Posterior vena cava (tissue), 2 donors: ENCODE data around the gene RAPGEF5. TPM values are rescaled to one million over a fixed set of nuclear protein-coding genes. Genes with fewer than 3 reads are reported as not detected.
"Not testable (repeated sequence)": the region's sequence is repeated elsewhere in the genome, so short reads cannot be mapped to it uniquely, and the experiment has no call there.

ENCODE experiments used
- DNase-seq: peaks from one replicate; pipeline ENCODE4 v3.0.0-alpha.2; 2020; ENCODE audit warnings: low spot score
- intact Hi-C, 2 donors: fragments of 100-400 bp; cut with DNase I; formaldehyde crosslinking; loops; one replicate each; pipeline versions ENCODE4 v1.14.1 to v1.14.2; 2022 to 2023
- total RNA-seq, 2 donors: library from RNA; stranded (reverse); fragmentation: NEBNext Ultra II Directional; extraction: Animal tissue kit (Norgen Biotek cat#: 25700); gene quantifications; one replicate each; pipeline ENCODE4 v1.2.1, GENCODE V29; 2021
- donor health status: DM: yes; HTN: yes; CAD: no.
- donor health status: DM: yes; HTN: yes; CAD: no.

Gene RAPGEF5
- total RNA-seq, 2 donors from 2014 or later, result 56.9 to 61.5 TPM

DNA sequence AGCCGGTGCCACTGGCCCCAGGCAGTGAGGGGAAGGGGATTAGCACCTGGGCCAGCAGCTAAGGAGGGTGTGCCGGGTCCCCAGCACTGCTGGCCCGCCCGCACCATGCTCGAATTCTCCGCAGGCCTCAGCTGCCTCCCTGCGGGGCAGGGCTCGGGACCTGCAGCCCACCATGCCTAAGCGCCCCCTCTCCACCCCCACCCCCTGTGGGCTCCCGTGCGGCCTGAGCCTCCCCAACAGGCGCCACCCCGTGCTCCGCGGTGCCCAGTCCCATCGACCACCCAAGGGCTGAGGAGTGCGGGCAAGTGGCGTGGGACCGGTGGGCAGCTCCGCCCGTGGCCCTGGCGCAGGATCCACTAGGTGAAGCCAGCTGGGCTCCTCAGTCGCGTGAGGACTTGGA lies 266.4 kb downstream of the RAPGEF5 start:
- intact Hi-C loops, result no loop called here
- no peak for DNase-seq

DNA sequence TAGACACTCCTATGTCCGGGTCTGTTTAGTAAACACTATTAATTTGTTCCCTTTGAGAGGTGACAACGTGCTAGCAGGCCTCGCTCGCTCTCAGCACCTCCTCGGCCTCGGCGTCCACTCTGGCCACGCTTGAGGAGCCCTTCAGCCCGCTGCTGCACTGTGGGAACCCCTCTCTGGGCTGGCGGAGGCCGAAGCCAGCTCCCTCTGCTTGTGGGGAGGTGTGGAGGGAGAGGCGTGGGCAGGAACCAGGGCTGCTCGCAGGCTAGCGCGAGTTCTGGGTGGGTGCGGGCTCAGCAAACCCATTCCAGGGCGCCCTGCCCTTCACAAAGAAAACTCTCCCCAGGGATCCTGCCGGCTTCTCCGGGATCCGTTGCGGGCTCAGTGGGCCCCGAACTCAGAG lies 266.8 kb downstream of the RAPGEF5 start:
- DNase-seq, result no peak
- intact Hi-C loops, result no loop called here

GRCh38 chr7:22088827-22089226 lies 268.1 kb downstream of the RAPGEF5 start:
- intact Hi-C loops, result no loop called here
- no peak for DNase-seq

DNA sequence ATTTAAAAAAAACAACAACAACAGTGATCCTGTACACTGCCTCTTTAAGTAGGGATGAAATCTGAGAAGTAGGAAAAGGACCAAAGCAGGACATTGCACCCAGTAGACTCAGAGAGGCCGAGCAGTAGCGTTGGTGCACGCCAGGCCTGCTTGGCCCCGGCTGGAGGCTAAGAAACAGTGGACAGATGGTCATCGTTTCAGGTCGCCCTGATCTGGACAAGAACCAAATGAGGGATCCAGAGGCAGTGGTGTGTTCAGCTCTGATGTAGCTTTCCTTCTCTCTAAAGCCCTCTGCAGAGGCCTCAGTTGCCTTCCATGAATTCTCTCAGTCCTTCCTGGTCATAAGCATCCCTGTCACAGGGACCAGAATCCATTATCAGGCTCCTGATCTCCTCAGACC lies 269.1 kb downstream of the RAPGEF5 start:
- no peak for DNase-seq
- intact Hi-C loops, result no loop called here

DNA sequence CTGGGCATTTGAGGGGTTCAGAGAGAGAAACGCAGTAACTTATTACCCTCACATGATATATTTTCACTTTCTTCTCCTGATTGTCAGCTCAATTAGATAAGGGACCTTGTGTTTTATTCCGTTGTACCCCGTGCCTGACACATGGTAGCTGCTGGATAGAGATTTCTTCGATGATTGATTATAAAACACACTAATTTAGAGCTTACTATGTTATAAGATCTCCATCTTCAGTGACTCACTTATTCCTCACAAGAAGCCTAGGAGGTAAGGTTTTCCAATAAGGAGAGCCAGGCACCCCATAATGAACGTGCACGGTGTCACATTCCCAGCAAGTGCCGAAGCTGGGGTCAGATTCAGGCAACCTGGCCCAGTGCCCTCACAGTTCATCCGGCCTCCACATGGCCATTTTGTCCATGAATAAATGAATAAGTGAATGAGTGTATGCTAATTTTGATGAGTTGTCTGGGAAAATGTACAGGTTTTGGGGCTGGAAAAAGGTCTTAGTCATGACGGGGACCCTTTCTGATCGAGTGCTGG lies 273.2 kb downstream of the RAPGEF5 start:
- intact Hi-C loops, result no loop called here
- DNase-seq, result no peak

DNA sequence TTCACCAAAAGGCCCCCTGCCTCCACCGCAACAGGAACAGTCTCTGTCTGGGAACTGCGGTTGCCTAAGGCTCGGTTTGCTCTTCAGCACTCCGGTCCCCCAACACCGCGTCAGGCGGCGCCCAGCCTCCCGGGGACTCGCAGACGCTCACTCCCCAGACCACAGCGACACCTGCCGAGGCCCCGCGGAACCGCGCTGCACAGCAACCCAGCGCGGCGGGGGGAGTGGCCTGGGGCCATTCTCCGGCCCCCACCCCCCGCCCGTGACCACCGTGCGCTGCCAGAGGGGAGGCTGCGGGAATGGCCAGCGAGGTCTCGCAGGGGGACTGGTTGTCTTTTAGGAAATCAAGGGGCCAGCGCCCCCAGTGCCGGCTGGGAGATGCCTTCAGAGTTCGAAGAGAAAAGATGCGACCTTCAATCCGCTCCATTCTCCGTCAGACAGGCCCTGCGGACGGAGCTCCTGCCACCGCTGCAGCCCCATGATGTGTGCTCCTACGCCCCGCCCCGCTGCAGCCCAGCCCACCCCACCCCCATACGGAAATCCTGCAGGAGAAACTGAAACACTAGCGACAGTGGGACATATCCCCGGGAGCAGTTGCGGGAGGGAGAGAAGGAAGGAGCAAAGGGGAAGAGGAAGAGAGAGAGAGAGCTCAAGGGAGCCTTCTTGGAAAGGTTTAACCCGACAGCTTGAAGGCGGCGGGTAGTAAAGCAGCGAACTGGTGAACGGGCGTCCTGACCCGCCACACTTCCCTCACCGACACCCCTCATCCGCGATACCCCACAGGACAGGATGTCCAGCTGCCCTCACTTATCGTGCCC lies 273.9 kb downstream of the RAPGEF5 start:
- intact Hi-C loops, result no loop called here
- DNase-seq, result peak; percentile 96

DNA sequence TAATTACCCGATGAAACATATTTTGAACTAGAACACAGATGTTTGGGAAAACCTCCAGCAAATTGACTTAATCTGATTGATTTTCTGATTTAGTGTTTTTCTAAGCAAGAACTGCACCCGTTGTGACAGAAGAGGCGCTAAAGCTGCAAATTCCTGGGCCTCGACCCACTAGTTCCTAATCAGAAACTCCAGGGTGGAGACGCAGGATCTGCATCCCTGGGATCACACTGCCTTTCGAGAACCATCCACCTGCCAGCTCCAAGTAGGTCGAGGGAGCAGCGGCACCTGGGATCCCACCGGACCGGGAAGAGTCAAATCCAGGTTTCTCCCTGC lies 274.4 kb downstream of the RAPGEF5 start:
- no peak for DNase-seq
- intact Hi-C loops, result no loop called here

DNA sequence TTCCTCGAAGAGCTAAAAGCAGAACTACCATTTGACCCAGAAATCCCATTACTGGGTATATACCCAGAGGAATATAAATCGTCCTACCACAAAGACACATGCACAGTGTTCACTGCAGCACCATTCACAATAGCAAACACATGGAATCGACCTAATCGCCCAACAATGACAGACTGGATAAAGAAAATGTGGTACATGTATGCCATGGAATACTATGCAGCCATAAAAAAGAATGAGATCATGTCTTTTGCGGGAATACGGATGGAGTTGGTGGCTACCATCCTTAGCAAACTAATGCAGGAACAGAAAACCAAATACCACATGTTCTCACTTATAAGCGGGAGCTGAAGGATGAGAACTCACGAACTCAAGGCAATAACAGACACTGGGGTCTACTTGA lies 276.7 kb downstream of the RAPGEF5 start:
- DNase-seq, intact Hi-C loops: not testable (repeated sequence)

- DNase-seq, intact Hi-C loops: not testable (repeated sequence)
Observed at GRCh38 chr7:22078872-22079271, 278.1 kb downstream of the RAPGEF5 start.

DNA sequence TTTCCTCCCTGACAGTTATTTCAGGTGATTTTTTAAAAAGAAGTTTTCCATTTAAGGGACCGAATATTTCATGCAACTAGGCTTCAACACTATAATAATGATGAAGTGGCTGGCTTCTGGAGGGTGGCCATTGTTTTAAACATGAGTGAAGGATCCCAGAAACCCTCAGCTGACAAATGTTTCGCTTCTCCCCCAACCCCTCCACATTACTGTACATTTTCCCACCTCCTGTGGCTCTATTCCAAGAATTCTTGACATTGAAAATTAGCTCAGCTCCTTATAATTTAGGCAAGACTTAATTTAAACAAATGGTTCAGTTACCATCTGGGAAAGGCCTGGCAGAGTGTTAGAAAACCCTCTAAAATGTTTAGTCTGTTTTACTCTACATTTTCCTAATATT lies 281.4 kb downstream of the RAPGEF5 start:
- DNase-seq, result no peak
- intact Hi-C loops, result no loop called here

DNA sequence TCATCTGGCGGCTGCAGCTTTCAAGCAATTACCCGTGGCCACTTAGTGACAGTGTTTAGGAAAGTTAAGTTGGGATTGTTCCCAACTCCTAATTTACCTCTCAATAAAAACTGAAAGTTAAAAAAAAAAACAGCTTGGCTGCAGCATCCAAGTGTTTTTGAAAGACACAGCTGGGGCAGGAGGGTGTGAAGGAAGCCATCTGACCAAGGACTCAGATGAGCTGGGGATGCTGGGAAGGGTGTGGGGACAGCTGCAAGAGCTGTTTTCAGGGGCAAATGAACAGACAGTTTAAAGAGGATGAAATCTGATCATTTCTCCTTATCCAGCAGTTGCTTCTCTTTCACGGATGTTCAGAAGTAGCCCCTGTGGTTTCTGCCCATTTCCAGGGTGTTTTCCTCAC lies 282.1 kb downstream of the RAPGEF5 start:
- DNase-seq, result no peak
- intact Hi-C loops, result no loop called here

Other genes with a start within 250 kb of the RAPGEF5 start
- gene STEAP1B, start 143.0 kb upstream of the RAPGEF5 start, total RNA-seq, result 1 to 10 TPM; 2.5 to 2.8 TPM